Measurements from ENCODE around the gene KRTAP4-1.

KRTAP4-1 gene

DNA sequence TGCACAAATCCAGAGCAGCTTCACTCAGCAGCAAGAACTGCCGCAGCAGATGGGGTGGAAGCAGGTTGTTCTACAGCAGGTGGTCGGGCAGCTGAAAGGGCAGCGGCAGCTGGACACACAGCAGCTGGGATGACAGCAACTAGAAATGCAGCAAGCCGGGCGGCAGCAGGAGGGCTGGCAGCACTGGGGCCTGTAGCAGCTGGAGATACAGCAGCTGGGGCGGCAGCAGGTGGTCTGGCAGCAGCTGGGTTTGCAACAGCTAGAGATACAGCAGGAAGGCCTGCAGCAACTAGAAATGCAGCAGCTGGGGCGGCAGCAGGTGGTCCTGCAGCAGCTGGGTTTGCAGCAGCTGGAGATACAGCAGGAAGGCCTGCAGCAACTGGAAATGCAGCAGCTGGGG, 17.1 kb downstream of the KRTAP4-1 start:
- peak; percentile 62; the same call in 1 of the 2 replicates for TF ChIP-seq ZIC2 (tag by site-specific recombination; IDR thresholded peaks at IDR 0.05)
- TF ChIP-seq ZBTB8A (tag by site-specific recombination; IDR thresholded peaks at IDR 0.05), result no peak
- CTCF ChIA-PET, result interaction anchor here (1.1 kb wide), 1 partner anchor 383 kb away, joined by 3 read pairs; no protein-coding TSS in a partner anchor
- Histone ChIP-seq H3K27ac (ENCODE audit: extremely low read depth, low read depth, low read length) (no peak overlapping the region), H3K4me3 (ENCODE audit: low read depth, low read length) (no peak overlapping the region), H3K36me3 (ENCODE audit: control insufficient read depth in 2 of 2, insufficient read depth in 1 of 2, low read length in 2 of 2) (no peaks in the 10 kb centered on the region), H3K9me3 (ENCODE audit: control insufficient read depth, insufficient read depth, low read depth, low read length) (no peaks in the 10 kb centered on the region), H3K4me1 (ENCODE audit: control insufficient read depth, insufficient read depth, low read length) (no peaks in the 10 kb centered on the region)
- POLR2A ChIA-PET, result no interaction called here

DNA sequence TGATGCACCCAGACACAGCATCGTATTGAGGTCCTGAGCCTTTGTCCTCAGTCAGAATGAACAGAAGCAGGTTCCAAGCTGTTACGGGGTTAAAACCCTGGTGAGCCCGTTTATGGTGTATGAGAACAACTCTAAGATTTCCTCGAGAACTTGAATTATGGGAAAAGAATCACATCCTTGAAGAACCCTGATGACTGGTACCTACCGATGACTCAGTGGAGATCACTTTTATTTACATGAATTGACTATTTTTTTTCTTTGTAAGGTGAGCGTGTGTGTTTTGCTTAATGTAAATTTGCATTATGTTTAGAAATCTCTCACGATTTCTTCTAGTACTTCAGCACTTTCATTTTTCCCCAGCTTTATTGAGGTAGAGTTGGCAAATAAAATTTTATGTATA, 20.9 kb downstream of the KRTAP4-1 start:
- H3K4me1 ChIP-seq (ENCODE audit: control insufficient read depth, insufficient read depth, low read length), result no peaks in the 10 kb centered on the region
- TF ChIP-seq OVOL3 (tag by site-specific recombination; IDR thresholded peaks at IDR 0.05), result no peak
- TF ChIP-seq ZNF366 (tag by site-specific recombination; conservative IDR thresholded peaks at IDR 0.05), result no peak
- no peak for TF ChIP-seq WT1 (tag by site-specific recombination; IDR thresholded peaks at IDR 0.05)
- TF ChIP-seq, protein P1, sequence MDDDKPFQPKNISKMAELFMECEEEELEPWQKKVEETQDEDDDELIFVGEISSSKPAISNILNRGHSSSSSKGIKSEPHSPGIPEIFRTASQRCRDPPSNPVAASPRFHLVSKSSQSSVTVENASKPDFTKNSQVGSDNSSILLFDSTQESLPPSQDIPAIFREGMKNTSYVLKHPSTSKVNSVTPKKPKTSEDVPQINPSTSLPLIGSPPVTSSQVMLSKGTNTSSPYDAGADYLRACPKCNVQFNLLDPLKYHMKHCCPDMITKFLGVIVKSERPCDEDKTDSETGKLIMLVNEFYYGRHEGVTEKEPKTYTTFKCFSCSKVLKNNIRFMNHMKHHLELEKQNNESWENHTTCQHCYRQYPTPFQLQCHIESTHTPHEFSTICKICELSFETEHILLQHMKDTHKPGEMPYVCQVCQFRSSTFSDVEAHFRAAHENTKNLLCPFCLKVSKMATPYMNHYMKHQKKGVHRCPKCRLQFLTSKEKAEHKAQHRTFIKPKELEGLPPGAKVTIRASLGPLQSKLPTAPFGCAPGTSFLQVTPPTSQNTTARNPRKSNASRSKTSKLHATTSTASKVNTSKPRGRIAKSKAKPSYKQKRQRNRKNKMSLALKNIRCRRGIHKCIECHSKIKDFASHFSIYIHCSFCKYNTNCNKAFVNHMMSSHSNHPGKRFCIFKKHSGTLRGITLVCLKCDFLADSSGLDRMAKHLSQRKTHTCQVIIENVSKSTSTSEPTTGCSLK (tag by site-specific recombination; IDR thresholded peaks at IDR 0.05), result no peak
- TF ChIP-seq ZBTB17 (tag by site-specific recombination; IDR thresholded peaks at IDR 0.05), result 0 out of 2 replicates have a peak, but pooled peaks have one; percentile 34
- TF ChIP-seq ZNF16 (tag by site-specific recombination; IDR thresholded peaks at IDR 0.05; ENCODE audit: low read depth), result no peak
- TF ChIP-seq ZBTB8A (tag by site-specific recombination; IDR thresholded peaks at IDR 0.05), result no peak
- TF ChIP-seq, protein P2, sequence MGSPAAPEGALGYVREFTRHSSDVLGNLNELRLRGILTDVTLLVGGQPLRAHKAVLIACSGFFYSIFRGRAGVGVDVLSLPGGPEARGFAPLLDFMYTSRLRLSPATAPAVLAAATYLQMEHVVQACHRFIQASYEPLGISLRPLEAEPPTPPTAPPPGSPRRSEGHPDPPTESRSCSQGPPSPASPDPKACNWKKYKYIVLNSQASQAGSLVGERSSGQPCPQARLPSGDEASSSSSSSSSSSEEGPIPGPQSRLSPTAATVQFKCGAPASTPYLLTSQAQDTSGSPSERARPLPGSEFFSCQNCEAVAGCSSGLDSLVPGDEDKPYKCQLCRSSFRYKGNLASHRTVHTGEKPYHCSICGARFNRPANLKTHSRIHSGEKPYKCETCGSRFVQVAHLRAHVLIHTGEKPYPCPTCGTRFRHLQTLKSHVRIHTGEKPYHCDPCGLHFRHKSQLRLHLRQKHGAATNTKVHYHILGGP (tag by site-specific recombination; IDR thresholded peaks at IDR 0.05), result peak; percentile 25; the same call in 1 of the 2 replicates
- ChIA-PET CTCF (interaction anchor here (0.9 kb wide), 1 partner anchor 603 kb away, joined by 4 read pairs; no protein-coding TSS in a partner anchor), POLR2A (no interaction called here)
- H3K9me3 ChIP-seq (ENCODE audit: control insufficient read depth, insufficient read depth, low read depth, low read length), result no peaks in the 10 kb centered on the region
- H3K4me3 ChIP-seq (ENCODE audit: low read depth, low read length), result no peak overlapping the region
- H3K36me3 ChIP-seq (ENCODE audit: control insufficient read depth in 2 of 2, insufficient read depth in 1 of 2, low read length in 2 of 2), result no peaks in the 10 kb centered on the region
- no peak overlapping the region for H3K27ac ChIP-seq (ENCODE audit: extremely low read depth, low read depth, low read length)

DNA sequence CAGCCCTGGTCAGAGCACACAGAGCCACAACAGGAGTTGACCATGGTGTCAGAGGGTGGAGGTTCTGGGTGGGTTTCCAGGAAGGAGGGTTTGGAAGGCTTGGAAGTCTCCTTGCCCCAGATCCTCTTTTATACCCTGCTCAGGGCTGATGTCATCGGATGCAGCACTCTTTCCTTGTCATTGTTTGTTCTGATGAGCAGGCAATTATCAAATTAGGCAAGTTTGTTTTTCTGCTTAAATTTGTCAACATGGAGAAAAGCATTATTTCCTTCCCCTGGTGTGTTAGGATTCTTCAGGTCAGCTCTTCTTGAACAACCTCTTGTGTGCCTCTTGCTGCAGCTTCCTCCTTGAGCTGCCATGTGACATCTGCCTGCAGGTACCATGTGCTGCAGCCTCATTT, 24.1 kb downstream of the KRTAP4-1 start, which contains the start of gene KRTAP4-4:
KRTAP4-4 (minus strand) TSS at position 101 of the 400 bp plus-strand sequence; CDS start at position 44, 57 bp downstream.
- Histone ChIP-seq H3K9me3 (ENCODE audit: control insufficient read depth, insufficient read depth, low read depth, low read length) (no peaks in the 10 kb centered on the region), H3K27ac (ENCODE audit: extremely low read depth, low read depth, low read length) (no peak within 1 kb of the TSS), H3K4me1 (ENCODE audit: control insufficient read depth, insufficient read depth, low read length) (no peaks in the 10 kb centered on the region), H3K36me3 (ENCODE audit: control insufficient read depth in 2 of 2, insufficient read depth in 1 of 2, low read length in 2 of 2) (no peaks in the 10 kb centered on the region), H3K4me3 (ENCODE audit: low read depth, low read length) (no peak within 1 kb of the TSS)
- CTCF ChIA-PET, result no interaction called here
- POLR2A ChIA-PET, result no interaction called here
- TF ChIP-seq, protein P3, sequence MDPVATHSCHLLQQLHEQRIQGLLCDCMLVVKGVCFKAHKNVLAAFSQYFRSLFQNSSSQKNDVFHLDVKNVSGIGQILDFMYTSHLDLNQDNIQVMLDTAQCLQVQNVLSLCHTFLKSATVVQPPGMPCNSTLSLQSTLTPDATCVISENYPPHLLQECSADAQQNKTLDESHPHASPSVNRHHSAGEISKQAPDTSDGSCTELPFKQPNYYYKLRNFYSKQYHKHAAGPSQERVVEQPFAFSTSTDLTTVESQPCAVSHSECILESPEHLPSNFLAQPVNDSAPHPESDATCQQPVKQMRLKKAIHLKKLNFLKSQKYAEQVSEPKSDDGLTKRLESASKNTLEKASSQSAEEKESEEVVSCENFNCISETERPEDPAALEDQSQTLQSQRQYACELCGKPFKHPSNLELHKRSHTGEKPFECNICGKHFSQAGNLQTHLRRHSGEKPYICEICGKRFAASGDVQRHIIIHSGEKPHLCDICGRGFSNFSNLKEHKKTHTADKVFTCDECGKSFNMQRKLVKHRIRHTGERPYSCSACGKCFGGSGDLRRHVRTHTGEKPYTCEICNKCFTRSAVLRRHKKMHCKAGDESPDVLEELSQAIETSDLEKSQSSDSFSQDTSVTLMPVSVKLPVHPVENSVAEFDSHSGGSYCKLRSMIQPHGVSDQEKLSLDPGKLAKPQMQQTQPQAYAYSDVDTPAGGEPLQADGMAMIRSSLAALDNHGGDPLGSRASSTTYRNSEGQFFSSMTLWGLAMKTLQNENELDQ (tag by site-specific recombination; IDR thresholded peaks at IDR 0.05; ENCODE audit: low read depth), result no peak
- TF ChIP-seq ZNF211 (tag by site-specific recombination; IDR thresholded peaks at IDR 0.05; ENCODE audit: low read depth) (no peak), ZNF623 (tag by site-specific recombination; IDR thresholded peaks at IDR 0.05) (no peak), ZNF610 (tag by site-specific recombination; IDR thresholded peaks at IDR 0.05; ENCODE audit: borderline replicate concordance) (no peak), ZNF292 (tag by site-specific recombination; IDR thresholded peaks at IDR 0.05; ENCODE audit: borderline replicate concordance, low read depth) (no peak), ZNF510 (tag by site-specific recombination; IDR thresholded peaks at IDR 0.05; ENCODE audit: insufficient replicate concordance) (no peak), TCF7L2 (IDR thresholded peaks at IDR 0.05; ENCODE audit: borderline replicate concordance, low read depth, low read length) (no peak), ZBTB7A (tag by site-specific recombination; IDR thresholded peaks at IDR 0.05; ENCODE audit: low read depth) (no peak), ZNF138 (tag by site-specific recombination; IDR thresholded peaks at IDR 0.05; ENCODE audit: borderline replicate concordance) (no peak), ZNF23 (tag by site-specific recombination; IDR thresholded peaks at IDR 0.05; ENCODE audit: borderline replicate concordance) (no peak), ZNF777 (tag by site-specific recombination; IDR thresholded peaks at IDR 0.05; ENCODE audit: borderline replicate concordance) (no peak)
- TF ChIP-seq, protein P4, sequence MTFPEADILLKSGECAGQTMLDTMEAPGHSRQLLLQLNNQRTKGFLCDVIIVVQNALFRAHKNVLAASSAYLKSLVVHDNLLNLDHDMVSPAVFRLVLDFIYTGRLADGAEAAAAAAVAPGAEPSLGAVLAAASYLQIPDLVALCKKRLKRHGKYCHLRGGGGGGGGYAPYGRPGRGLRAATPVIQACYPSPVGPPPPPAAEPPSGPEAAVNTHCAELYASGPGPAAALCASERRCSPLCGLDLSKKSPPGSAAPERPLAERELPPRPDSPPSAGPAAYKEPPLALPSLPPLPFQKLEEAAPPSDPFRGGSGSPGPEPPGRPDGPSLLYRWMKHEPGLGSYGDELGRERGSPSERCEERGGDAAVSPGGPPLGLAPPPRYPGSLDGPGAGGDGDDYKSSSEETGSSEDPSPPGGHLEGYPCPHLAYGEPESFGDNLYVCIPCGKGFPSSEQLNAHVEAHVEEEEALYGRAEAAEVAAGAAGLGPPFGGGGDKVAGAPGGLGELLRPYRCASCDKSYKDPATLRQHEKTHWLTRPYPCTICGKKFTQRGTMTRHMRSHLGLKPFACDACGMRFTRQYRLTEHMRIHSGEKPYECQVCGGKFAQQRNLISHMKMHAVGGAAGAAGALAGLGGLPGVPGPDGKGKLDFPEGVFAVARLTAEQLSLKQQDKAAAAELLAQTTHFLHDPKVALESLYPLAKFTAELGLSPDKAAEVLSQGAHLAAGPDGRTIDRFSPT (tag by site-specific recombination; IDR thresholded peaks at IDR 0.05), result no peak
- TF ChIP-seq, protein P5, sequence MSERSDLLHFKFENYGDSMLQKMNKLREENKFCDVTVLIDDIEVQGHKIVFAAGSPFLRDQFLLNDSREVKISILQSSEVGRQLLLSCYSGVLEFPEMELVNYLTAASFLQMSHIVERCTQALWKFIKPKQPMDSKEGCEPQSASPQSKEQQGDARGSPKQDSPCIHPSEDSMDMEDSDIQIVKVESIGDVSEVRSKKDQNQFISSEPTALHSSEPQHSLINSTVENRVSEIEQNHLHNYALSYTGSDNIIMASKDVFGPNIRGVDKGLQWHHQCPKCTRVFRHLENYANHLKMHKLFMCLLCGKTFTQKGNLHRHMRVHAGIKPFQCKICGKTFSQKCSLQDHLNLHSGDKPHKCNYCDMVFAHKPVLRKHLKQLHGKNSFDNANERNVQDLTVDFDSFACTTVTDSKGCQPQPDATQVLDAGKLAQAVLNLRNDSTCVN (tag by site-specific recombination; optimal IDR thresholded peaks at IDR 0.05), result no peak

Measured in HEK293 (cell line).